Gastroesophageal sphincter (tissue), 3 donors: ENCODE data around the gene XYLT1.

Source experiments
- POLR2A ChIP-seq, 2 donors: fragments of 450-650 bp; IDR thresholded peaks; one replicate each; pipeline ENCODE4 v1.6.1; 2017; ENCODE audit warnings: antibody characterized with exemption in 2 of 2, mild to moderate bottlenecking in 2 of 2, moderate library complexity in 1 of 2
- POLR2AphosphoS5 ChIP-seq: sonication (generic); formaldehyde crosslinking; IDR thresholded peaks from one replicate; pipeline ENCODE4 v1.6.1; 2017; ENCODE audit warnings: antibody characterized with exemption
- TF ChIP-seq, protein P1 (sequence below), 4 experiments: fragments of 200-600 bp in 2 of 4; fragments of 450-650 bp in 2 of 4; sonication (generic) in 1 of 4; IDR thresholded peaks; one replicate each; pipeline ENCODE4 v1.5.1; 2017 to 2019; ENCODE audit warnings: antibody characterized with exemption in 4 of 4, mild to moderate bottlenecking in 2 of 4, moderate library complexity in 2 of 4

DNA sequence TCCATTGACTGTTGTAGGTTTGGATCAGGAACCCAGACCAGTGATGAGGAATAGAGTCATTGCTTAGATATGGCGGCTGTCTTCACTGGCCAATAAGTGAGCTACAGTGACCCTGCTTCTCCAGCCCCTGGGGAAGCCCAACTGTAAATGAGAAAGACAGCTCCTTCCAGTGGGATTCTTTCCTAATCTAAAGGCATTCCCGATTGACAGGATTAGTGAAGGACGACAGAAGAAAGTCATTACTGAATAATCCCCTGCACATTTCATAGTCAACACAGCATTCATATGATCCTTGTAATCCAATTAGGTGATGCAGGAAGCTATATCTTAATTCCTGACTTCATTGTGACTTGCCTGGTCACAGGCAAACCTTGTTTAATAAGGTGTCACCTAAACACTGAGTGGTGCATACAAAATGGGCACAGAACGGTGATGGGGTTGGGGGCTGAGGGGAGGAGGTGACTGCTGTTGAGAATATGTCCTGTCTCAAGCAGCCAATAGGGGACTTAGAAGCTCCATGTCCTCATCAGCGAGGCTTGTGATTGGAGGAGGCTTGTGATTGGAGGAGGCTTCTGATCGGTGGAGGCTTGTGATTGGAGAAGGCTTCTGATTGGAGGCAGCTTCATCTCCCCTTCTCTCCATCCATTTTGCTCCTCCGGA lies 242.6 kb downstream of the XYLT1 start:
- TF ChIP-seq, protein P1, sequence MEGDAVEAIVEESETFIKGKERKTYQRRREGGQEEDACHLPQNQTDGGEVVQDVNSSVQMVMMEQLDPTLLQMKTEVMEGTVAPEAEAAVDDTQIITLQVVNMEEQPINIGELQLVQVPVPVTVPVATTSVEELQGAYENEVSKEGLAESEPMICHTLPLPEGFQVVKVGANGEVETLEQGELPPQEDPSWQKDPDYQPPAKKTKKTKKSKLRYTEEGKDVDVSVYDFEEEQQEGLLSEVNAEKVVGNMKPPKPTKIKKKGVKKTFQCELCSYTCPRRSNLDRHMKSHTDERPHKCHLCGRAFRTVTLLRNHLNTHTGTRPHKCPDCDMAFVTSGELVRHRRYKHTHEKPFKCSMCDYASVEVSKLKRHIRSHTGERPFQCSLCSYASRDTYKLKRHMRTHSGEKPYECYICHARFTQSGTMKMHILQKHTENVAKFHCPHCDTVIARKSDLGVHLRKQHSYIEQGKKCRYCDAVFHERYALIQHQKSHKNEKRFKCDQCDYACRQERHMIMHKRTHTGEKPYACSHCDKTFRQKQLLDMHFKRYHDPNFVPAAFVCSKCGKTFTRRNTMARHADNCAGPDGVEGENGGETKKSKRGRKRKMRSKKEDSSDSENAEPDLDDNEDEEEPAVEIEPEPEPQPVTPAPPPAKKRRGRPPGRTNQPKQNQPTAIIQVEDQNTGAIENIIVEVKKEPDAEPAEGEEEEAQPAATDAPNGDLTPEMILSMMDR (IDR thresholded peaks at IDR 0.05), result no peak
- TF ChIP-seq POLR2AphosphoS5 (no peak), POLR2A (IDR thresholded peaks at IDR 0.05) (no peak)
